Mammary epithelial cell (primary cell): ENCODE measurements around the gene SVBP.

ENCODE experiments used
- EZH2 ChIP-seq: IDR thresholded peaks from 2 replicates; pipeline ENCODE4 v1.6.1; 2012; ENCODE audit warnings: low read length, inconsistent platforms, borderline replicate concordance
- TF ChIP-seq, protein P1 (sequence below), 2 donors: IDR thresholded peaks in 1 of 2; conservative IDR thresholded peaks in 1 of 2; 2 replicates each; pipeline ENCODE4 v1.5.1; 2011 to 2012; ENCODE audit warnings: inconsistent platforms in 2 of 2, low read length in 2 of 2, mild to moderate bottlenecking in 2 of 2, control low read depth in 1 of 2, low read depth in 1 of 2; ENCODE audit not compliant: insufficient read depth in 1 of 2; ENCODE audit errors: extremely low read depth in 1 of 2

DNA sequence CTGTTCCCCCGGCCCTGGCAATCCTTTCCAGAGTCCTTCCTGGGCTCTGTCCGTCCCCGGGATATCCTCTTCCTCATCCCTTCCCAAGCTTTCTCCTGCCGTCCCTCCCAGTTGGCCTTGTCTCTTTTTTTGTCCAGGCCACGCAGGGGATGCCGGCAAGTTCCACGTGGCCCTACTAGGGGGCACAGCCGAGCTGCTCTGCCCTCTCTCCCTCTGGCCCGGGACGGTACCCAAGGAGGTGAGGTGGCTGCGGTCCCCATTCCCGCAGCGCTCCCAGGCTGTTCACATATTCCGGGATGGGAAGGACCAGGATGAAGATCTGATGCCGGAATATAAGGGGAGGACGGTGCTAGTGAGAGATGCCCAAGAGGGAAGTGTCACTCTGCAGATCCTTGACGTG is 13.4 kb upstream of the SVBP start:
- TF ChIP-seq, protein P1, sequence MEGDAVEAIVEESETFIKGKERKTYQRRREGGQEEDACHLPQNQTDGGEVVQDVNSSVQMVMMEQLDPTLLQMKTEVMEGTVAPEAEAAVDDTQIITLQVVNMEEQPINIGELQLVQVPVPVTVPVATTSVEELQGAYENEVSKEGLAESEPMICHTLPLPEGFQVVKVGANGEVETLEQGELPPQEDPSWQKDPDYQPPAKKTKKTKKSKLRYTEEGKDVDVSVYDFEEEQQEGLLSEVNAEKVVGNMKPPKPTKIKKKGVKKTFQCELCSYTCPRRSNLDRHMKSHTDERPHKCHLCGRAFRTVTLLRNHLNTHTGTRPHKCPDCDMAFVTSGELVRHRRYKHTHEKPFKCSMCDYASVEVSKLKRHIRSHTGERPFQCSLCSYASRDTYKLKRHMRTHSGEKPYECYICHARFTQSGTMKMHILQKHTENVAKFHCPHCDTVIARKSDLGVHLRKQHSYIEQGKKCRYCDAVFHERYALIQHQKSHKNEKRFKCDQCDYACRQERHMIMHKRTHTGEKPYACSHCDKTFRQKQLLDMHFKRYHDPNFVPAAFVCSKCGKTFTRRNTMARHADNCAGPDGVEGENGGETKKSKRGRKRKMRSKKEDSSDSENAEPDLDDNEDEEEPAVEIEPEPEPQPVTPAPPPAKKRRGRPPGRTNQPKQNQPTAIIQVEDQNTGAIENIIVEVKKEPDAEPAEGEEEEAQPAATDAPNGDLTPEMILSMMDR (conservative IDR thresholded peaks at IDR 0.05 in 1 of 2, IDR thresholded peaks at IDR 0.05 in 1 of 2; ENCODE audit: extremely low read depth in 1 of 2, insufficient read depth in 1 of 2, low read depth in 1 of 2, low read length in 2 of 2) = no peak
- no peak for TF ChIP-seq EZH2
